NCI-H1092 treated with DMSO at 0.1 percent for 48 hours (cell line): Measurements from ENCODE around the gene NAB2.

ENCODE experiments used
- DNase-seq: peaks from one replicate; lab custom pipeline; 2025; lab: John Stamatoyannopoulos, UW

Gene NAB2

DNA sequence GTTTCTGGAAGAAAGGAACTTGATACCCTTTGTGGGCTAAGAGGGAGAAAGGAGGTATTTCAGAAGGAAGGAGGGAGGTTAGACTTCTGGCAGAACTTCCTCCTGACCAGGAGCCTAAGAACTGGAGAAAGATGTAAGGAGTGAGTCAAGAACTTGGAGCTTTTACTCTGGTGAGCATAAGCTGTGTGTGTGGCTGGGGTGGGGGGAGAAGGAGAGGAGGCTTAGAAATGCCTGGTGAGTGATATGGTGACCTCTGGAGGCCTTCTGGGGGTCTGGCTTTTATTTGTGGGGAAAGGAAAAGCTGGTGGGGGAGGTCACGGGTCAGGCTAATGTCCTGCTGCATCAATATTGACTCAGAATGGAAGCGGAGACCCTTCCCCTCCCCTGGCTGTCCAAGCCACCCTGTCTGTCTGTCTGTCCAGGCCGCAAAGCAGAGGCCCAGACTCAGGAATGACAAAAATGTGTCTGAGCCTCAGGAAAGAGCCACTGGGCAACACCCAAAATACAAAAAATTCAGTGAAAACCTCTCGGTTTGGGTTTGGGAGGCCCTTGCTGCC is 44.2 kb downstream of the NAB2 start:
- DNase-seq, result no peak

DNA sequence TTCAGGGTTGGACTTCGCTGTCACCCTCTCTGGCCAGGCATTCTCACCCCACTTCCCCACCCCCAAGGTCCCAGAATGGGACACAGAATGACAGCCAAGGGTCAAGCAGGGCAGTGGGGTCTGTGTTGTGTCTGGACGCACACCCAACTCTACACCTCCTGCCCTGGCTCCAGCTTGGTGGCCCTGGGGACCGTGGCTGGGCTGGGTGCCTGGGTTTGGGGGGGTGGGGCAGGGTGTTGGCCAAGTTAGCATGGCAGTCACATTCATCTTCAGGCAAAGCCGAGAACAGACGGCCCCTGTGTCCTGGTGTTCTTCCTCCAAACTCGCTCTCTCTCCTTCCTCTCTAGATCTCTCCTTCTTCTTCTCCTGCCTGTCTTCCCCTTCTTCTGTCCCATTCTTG is 45.0 kb downstream of the NAB2 start:
- DNase-seq, result no peak

GRCh38 chr12:57134949-57135348 is 46.0 kb downstream of the NAB2 start:
- no peak for DNase-seq

GRCh38 chr12:57135527-57136326 is 46.8 kb downstream of the NAB2 start:
- no peak for DNase-seq

- no peak for DNase-seq
Observed at GRCh38 chr12:57138526-57139272, 49.8 kb downstream of the NAB2 start.

- DNase-seq, result no peak
Observed at GRCh38 chr12:57139796-57140649, 51.1 kb downstream of the NAB2 start.

DNA sequence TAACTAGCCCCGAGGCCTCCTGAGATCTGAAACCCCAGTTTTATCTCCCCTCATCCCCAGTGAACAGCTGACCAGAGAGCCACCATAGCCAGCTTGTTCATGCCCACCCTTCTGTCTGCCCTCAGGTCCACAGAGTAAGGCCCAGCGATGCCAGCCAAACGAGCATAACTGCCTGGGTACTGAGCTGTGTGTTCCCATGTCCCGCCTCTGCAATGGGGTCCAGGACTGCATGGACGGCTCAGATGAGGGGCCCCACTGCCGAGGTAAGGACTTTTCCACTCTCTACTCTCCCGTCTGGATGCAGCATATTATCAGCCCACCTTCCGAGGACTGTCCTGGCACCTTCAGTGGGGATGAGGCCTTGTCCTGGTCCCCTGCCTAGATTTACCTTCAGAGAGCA is 52.3 kb downstream of the NAB2 start:
- DNase-seq, result no peak

- no peak for DNase-seq
Observed at GRCh38 chr12:57142121-57142520, 53.2 kb downstream of the NAB2 start.

GRCh38 chr12:57142727-57143126 is 53.8 kb downstream of the NAB2 start:
- DNase-seq, result no peak

DNA sequence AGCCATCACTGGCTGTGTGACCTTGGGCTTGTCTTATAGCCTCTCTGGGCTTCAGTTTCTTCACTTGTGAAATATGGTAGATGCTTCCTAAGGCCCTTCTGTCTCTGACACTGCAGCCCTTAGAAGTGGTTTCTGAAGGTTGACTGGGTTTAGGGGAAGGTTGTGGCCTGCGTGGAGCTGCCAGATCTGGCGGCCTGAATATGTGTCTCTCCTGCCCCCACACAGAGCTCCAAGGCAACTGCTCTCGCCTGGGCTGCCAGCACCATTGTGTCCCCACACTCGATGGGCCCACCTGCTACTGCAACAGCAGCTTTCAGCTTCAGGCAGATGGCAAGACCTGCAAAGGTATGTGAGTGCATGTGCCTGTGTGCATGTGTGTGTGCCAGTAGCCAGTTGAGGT is 54.5 kb downstream of the NAB2 start:
- no peak for DNase-seq
